DOHH2 (cell line): ENCODE measurements around the gene NT5DC3.

Experiments used
- H3F3A ChIP-seq: fragments of 200-600 bp; sonication (generic), shearing (Covaris generic); 2 replicates; pipeline ENCODE4 v1.6.0; 2016; ENCODE audit warnings: antibody characterized with exemption, mild to moderate bottlenecking; ENCODE audit not compliant: control insufficient read depth, insufficient read depth
- H3K27ac ChIP-seq: fragments of 200-600 bp; sonication (generic); 2 replicates; pipeline ENCODE4 v1.5.1; 2014; ENCODE audit warnings: low read depth, mild to moderate bottlenecking, low read length, moderate library complexity
- H3K27me3 ChIP-seq: fragments of 200-600 bp; sonication (generic); 2 replicates; pipeline ENCODE4 v1.6.1; 2014; ENCODE audit warnings: mild to moderate bottlenecking, low read length, mixed read lengths; ENCODE audit not compliant: control insufficient read depth
- H3K36me3 ChIP-seq: fragments of 200-600 bp; sonication (generic); 2 replicates; pipeline ENCODE4 v1.6.1; 2014; ENCODE audit warnings: mild to moderate bottlenecking, low read length, moderate library complexity, mixed read lengths; ENCODE audit not compliant: control insufficient read depth
- H3K4me1 ChIP-seq: fragments of 200-600 bp; sonication (generic); 2 replicates; pipeline ENCODE4 v1.6.1; 2014; ENCODE audit warnings: mild to moderate bottlenecking, low read length, mixed read lengths; ENCODE audit not compliant: control insufficient read depth
- H3K4me2 ChIP-seq: fragments of 200-600 bp; sonication (generic); 2 replicates; pipeline ENCODE4 v1.6.0; 2014; ENCODE audit warnings: mild to moderate bottlenecking, low read length, moderate library complexity
- H3K4me3 ChIP-seq: fragments of 200-600 bp; sonication (generic); 2 replicates; pipeline ENCODE4 v1.5.1; 2014; ENCODE audit warnings: mild to moderate bottlenecking, low read length, mixed read lengths
- H3K79me2 ChIP-seq: fragments of 200-600 bp; sonication (generic); 2 replicates; pipeline ENCODE4 v1.6.1; 2014; ENCODE audit warnings: mild to moderate bottlenecking, low read length, mixed read lengths; ENCODE audit not compliant: control insufficient read depth
- H3K9me2 ChIP-seq: fragments of 200-600 bp; sonication (generic); replicated peaks from 2 replicates; pipeline ENCODE4 v1.6.1; 2014; ENCODE audit warnings: mild to moderate bottlenecking, low read length, mixed read lengths; ENCODE audit not compliant: control insufficient read depth
- H3K9me3 ChIP-seq: fragments of 200-600 bp; sonication (generic); 2 replicates; pipeline ENCODE4 v1.6.1; 2014; ENCODE audit warnings: antibody characterized with exemption, low read length, mixed read lengths; ENCODE audit not compliant: control insufficient read depth, insufficient read depth
- H4K20me1 ChIP-seq: fragments of 200-600 bp; sonication (generic); 2 replicates; pipeline ENCODE4 v1.6.0; 2014; ENCODE audit warnings: low read depth, mild to moderate bottlenecking, antibody characterized with exemption, low read length, moderate library complexity; ENCODE audit not compliant: control insufficient read depth, insufficient read depth
- CTCF ChIP-seq: fragments of 200-600 bp; sonication (generic); IDR thresholded peaks from one replicate; pipeline ENCODE4 v1.5.1; 2014; ENCODE audit warnings: antibody characterized with exemption, mild to moderate bottlenecking, low read depth, low read length; ENCODE audit not compliant: poor library complexity, severe bottlenecking
- EZH2phosphoT487 ChIP-seq: fragments of 200-600 bp; sonication (generic); IDR thresholded peaks from 2 replicates; pipeline ENCODE4 v1.6.1; 2017; ENCODE audit warnings: borderline replicate concordance, mild to moderate bottlenecking, antibody characterized with exemption, low read length, moderate library complexity, mixed read lengths

Gene NT5DC3

GRCh38 chr12:103819892-103820291, 21.1 kb downstream of the NT5DC3 start:
- H3K27me3 ChIP-seq: no peaks in the 10 kb centered on the region
- no peaks in the 10 kb centered on the region for H3K4me1 ChIP-seq
- H3K4me3 ChIP-seq: no peak overlapping the region
- H4K20me1 ChIP-seq: no peaks in the 10 kb centered on the region
- H3F3A ChIP-seq: no peaks in the 10 kb centered on the region
- no peaks in the 10 kb centered on the region; the same call in 1 of the 2 replicates for H3K79me2 ChIP-seq
- H3K27ac ChIP-seq: no peak overlapping the region
- H3K36me3 ChIP-seq: no peaks in the 10 kb centered on the region
- TF ChIP-seq EZH2phosphoT487 (no peak), CTCF (no peak)
- no peak overlapping the region for H3K4me2 ChIP-seq
- peaks cover 7% of the 10 kb centered on the region; the same call in 1 of the 2 replicates for H3K9me3 ChIP-seq
- no peaks in the 10 kb centered on the region for H3K9me2 ChIP-seq

GRCh38 chr12:103819312-103819711, 21.7 kb downstream of the NT5DC3 start:
- H3K4me3 ChIP-seq: no peak overlapping the region
- H3K9me3 ChIP-seq: peaks cover 7% of the 10 kb centered on the region; the same call in 1 of the 2 replicates
- H3K9me2 ChIP-seq: no peaks in the 10 kb centered on the region
- no peak overlapping the region for H3K4me2 ChIP-seq
- no peaks in the 10 kb centered on the region for H3K36me3 ChIP-seq
- no peak overlapping the region for H3K27ac ChIP-seq
- no peaks in the 10 kb centered on the region for H4K20me1 ChIP-seq
- H3K79me2 ChIP-seq: no peaks in the 10 kb centered on the region
- TF ChIP-seq CTCF: no peak
- H3K27me3 ChIP-seq: no peaks in the 10 kb centered on the region
- H3K4me1 ChIP-seq: no peaks in the 10 kb centered on the region
- no peaks in the 10 kb centered on the region for H3F3A ChIP-seq

- Histone ChIP-seq H3F3A (no peaks in the 10 kb centered on the region), H3K9me2 (no peaks in the 10 kb centered on the region), H3K9me3 (peaks cover 7% of the 10 kb centered on the region; the same call in 1 of the 2 replicates), H3K4me2 (no peak overlapping the region), H3K27ac (no peak overlapping the region), H4K20me1 (no peaks in the 10 kb centered on the region), H3K4me3 (no peak overlapping the region), H3K4me1 (no peaks in the 10 kb centered on the region), H3K79me2 (no peaks in the 10 kb centered on the region), H3K36me3 (no peaks in the 10 kb centered on the region), H3K27me3 (no peaks in the 10 kb centered on the region)
- TF ChIP-seq EZH2phosphoT487: no peak
- no peak for TF ChIP-seq CTCF
Measured at GRCh38 chr12:103817791-103818190, 23.2 kb downstream of the NT5DC3 start.

GRCh38 chr12:103816663-103817062, 24.4 kb downstream of the NT5DC3 start:
- TF ChIP-seq CTCF (no peak), EZH2phosphoT487 (no peak)
- no peaks in the 10 kb centered on the region for H3K79me2 ChIP-seq
- H3K4me3 ChIP-seq: no peak overlapping the region

More at GRCh38 chr12:103816663-103817062, 24.4 kb downstream of the NT5DC3 start:
- H3K9me2 ChIP-seq: no peaks in the 10 kb centered on the region
- no peaks in the 10 kb centered on the region for H3K27me3 ChIP-seq
- H3K4me1 ChIP-seq: no peaks in the 10 kb centered on the region
- H3K9me3 ChIP-seq: peaks cover 7% of the 10 kb centered on the region; the same call in 1 of the 2 replicates
- H3K4me2 ChIP-seq: no peak overlapping the region
- no peaks in the 10 kb centered on the region for H4K20me1 ChIP-seq
- H3F3A ChIP-seq: no peaks in the 10 kb centered on the region
- H3K27ac ChIP-seq: no peak overlapping the region
- no peaks in the 10 kb centered on the region for H3K36me3 ChIP-seq
